H1 (cell line): ENCODE data around the gene PLCB1. TPM values are rescaled to one million over a fixed set of nuclear protein-coding genes. Genes with fewer than 3 reads are reported as not detected.

Experiments
- CTCF ChIA-PET: fragments of 300-600 bp; sonication (Branson Sonifier 250); formaldehyde crosslinking; loops from one replicate; lab custom pipeline; 2021; ENCODE audit not compliant: partially characterized antibody; lab: Charles Lee
- POLR2A ChIA-PET: fragments of 300-600 bp; sonication (Branson Sonifier 250); formaldehyde crosslinking; loops from one replicate; lab custom pipeline; 2021; ENCODE audit warnings: inconsistent platforms; ENCODE audit not compliant: partially characterized antibody; lab: Charles Lee
- DNase-seq, 2 experiments: peaks; one replicate each; pipeline versions ENCODE4 v3.0.0 to v3.0.0-alpha.2; 2010 to 2022; ENCODE audit warnings: low spot score in 2 of 2, low read depth in 1 of 2, mixed read lengths in 1 of 2
- FAIRE-seq: peaks from 2 replicates; lab custom pipeline; 2011; peaks lifted over from hg19 to GRCh38; lab: Jason Lieb, UNC
- H2AFZ ChIP-seq: 2 replicates; pipeline ENCODE4 v1.8.1; 2012; ENCODE audit warnings: low read length, inconsistent platforms
- H2AK5ac ChIP-seq: 2 replicates; pipeline ENCODE4 v1.6.1; 2013; ENCODE audit warnings: low read depth, low read length
- H2BK120ac ChIP-seq: replicated peaks from 2 replicates; pipeline ENCODE3; 2013; ENCODE audit warnings: low read depth, low read length, inconsistent platforms
- H2BK12ac ChIP-seq: 2 replicates; pipeline ENCODE4 v1.6.1; 2013; ENCODE audit warnings: low read depth, low read length
- H2BK15ac ChIP-seq: 2 replicates; pipeline ENCODE4 v1.6.1; 2013; ENCODE audit warnings: low read length
- H2BK20ac ChIP-seq: 2 replicates; pipeline ENCODE4 v1.6.1; 2013; ENCODE audit warnings: low read length
- H2BK5ac ChIP-seq: 2 replicates; pipeline ENCODE4 v1.6.1; 2013; ENCODE audit warnings: low read depth, low read length
- H3K14ac ChIP-seq: 2 replicates; pipeline ENCODE4 v1.6.1; 2013; ENCODE audit warnings: inconsistent platforms; ENCODE audit not compliant: insufficient read length
- H3K18ac ChIP-seq: 2 replicates; pipeline ENCODE4 v1.6.1; 2013; ENCODE audit warnings: low read length; ENCODE audit errors: extremely low read depth
- H3K23ac ChIP-seq: 2 replicates; pipeline ENCODE4 v1.6.1; 2013; ENCODE audit warnings: inconsistent platforms; ENCODE audit not compliant: insufficient read length
- H3K23me2 ChIP-seq: 2 replicates; pipeline ENCODE4 v1.6.1; 2013; ENCODE audit warnings: low read depth, low read length
- H3K27ac ChIP-seq: 2 replicates; pipeline ENCODE4 v1.6.1; 2011; ENCODE audit warnings: low read depth, low read length, inconsistent platforms
- H3K27me3 ChIP-seq, 4 experiments: replicated peaks in 1 of 4; 1 replicate in 1 of 4; 2 replicates in 3 of 4; pipeline versions ENCODE4 v1.6.1 to v1.8.1; 2011 to 2013; ENCODE audit warnings: low read length in 3 of 4, mild to moderate bottlenecking in 3 of 4, inconsistent platforms in 2 of 4, mixed read lengths in 2 of 4, moderate library complexity in 1 of 4; ENCODE audit not compliant: control insufficient read depth in 3 of 4, insufficient read depth in 3 of 4; ENCODE audit errors: extremely low read depth in 1 of 4
- H3K36me3 ChIP-seq, 4 experiments: 2 replicates each; pipeline versions ENCODE4 v1.6.1 to v1.8.1; 2011 to 2013; ENCODE audit warnings: mild to moderate bottlenecking in 4 of 4, low read length in 3 of 4, moderate library complexity in 2 of 4, control low read depth in 1 of 4, inconsistent platforms in 1 of 4; ENCODE audit not compliant: insufficient read depth in 4 of 4, control insufficient read depth in 2 of 4
- H3K4ac ChIP-seq: replicated peaks from 2 replicates; pipeline ENCODE3; 2013; ENCODE audit warnings: low read length, low read depth, mixed read lengths, inconsistent platforms; ENCODE audit not compliant: insufficient read length
- H3K4me1 ChIP-seq, 4 experiments: replicated peaks in 1 of 4; 1 replicate in 1 of 4; 2 replicates in 3 of 4; pipeline versions ENCODE4 v1.6.1 to v1.8.1; 2011 to 2013; ENCODE audit warnings: low read length in 3 of 4, inconsistent platforms in 2 of 4, mixed read lengths in 1 of 4; ENCODE audit not compliant: insufficient read depth in 4 of 4, control insufficient read depth in 3 of 4
- H3K4me2 ChIP-seq, 2 experiments: 2 replicates each; pipeline versions ENCODE4 v1.6.1 to v1.8.1; 2011 to 2013; ENCODE audit warnings: low read depth in 2 of 2, low read length in 2 of 2, control low read depth in 1 of 2, inconsistent platforms in 1 of 2, mild to moderate bottlenecking in 1 of 2; ENCODE audit not compliant: insufficient read depth in 1 of 2
- H3K4me3 ChIP-seq, 4 experiments: fragments of 200-600, 300-600 bp in 1 of 4; sonication (generic), shearing (Covaris generic), sonication (Bioruptor Twin) in 1 of 4; 2 replicates each; pipeline versions ENCODE4 v1.5.1 to v1.8.1; 2011 to 2016; ENCODE audit warnings: low read length in 4 of 4, low read depth in 3 of 4, control low read depth in 2 of 4, inconsistent platforms in 2 of 4, mild to moderate bottlenecking in 2 of 4, mixed read lengths in 1 of 4, moderate library complexity in 1 of 4; ENCODE audit not compliant: insufficient read depth in 2 of 4; ENCODE audit errors: extremely low read depth in 1 of 4
- H3K56ac ChIP-seq: replicated peaks from 2 replicates; pipeline ENCODE3; 2013; ENCODE audit warnings: low read depth, mild to moderate bottlenecking, mixed read lengths, low read length, inconsistent platforms; ENCODE audit not compliant: insufficient read length
- H3K79me1 ChIP-seq: 2 replicates; pipeline ENCODE4 v1.6.1; 2013; ENCODE audit warnings: low read depth, low read length, control low read depth
- H3K79me2 ChIP-seq, 2 experiments: 2 replicates each; pipeline versions ENCODE4 v1.6.1 to v1.8.1; 2012 to 2013; ENCODE audit warnings: low read length in 2 of 2, mild to moderate bottlenecking in 2 of 2, inconsistent platforms in 1 of 2; ENCODE audit not compliant: insufficient read depth in 2 of 2, control insufficient read depth in 1 of 2
- H3K9ac ChIP-seq, 4 experiments: replicated peaks in 1 of 4; 1 replicate in 1 of 4; 2 replicates in 3 of 4; pipeline versions ENCODE4 v1.6.1 to v1.8.1; 2011 to 2013; ENCODE audit warnings: low read depth in 3 of 4, low read length in 3 of 4, control low read depth in 2 of 4, mild to moderate bottlenecking in 2 of 4, moderate library complexity in 2 of 4, inconsistent platforms in 1 of 4; ENCODE audit errors: extremely low read depth in 1 of 4
- H3K9me3 ChIP-seq, 2 experiments: 2 replicates each; pipeline versions ENCODE4 v1.6.1 to v1.8.1; 2012 to 2013; ENCODE audit warnings: mild to moderate bottlenecking in 2 of 2, moderate library complexity in 2 of 2, control low read depth in 1 of 2, inconsistent platforms in 1 of 2, low read depth in 1 of 2, low read length in 1 of 2, mixed read lengths in 1 of 2; ENCODE audit not compliant: insufficient read depth in 2 of 2
- H4K20me1 ChIP-seq, 2 experiments: replicated peaks in 1 of 2; 2 replicates each; pipeline versions ENCODE3 to v1.8.1; 2011 to 2013; ENCODE audit warnings: inconsistent platforms in 2 of 2, low read length in 2 of 2, mild to moderate bottlenecking in 1 of 2; ENCODE audit not compliant: insufficient read depth in 2 of 2, control insufficient read depth in 1 of 2
- H4K5ac ChIP-seq: 2 replicates; pipeline ENCODE4 v1.6.1; 2013; ENCODE audit warnings: low read length, low read depth, mixed read lengths, inconsistent platforms; ENCODE audit not compliant: insufficient read length
- H4K8ac ChIP-seq: 2 replicates; pipeline ENCODE4 v1.8.0; 2013; ENCODE audit warnings: mild to moderate bottlenecking, moderate library complexity, low read length, inconsistent platforms; ENCODE audit not compliant: insufficient read depth; ENCODE audit errors: extremely low read depth
- H4K91ac ChIP-seq: replicated peaks from 2 replicates; pipeline ENCODE3; 2013; ENCODE audit warnings: low read length, mixed read lengths, inconsistent platforms; ENCODE audit not compliant: insufficient read length
- CHD2 ChIP-seq: IDR thresholded peaks from 2 replicates; pipeline ENCODE4 v1.6.1; 2012; ENCODE audit warnings: low read length, improper control_type of control experiment
- EGR1 ChIP-seq: IDR thresholded peaks from 2 replicates; pipeline ENCODE4 v1.6.1; 2011; ENCODE audit warnings: low read depth, low read length, borderline replicate concordance
- JUN ChIP-seq: IDR thresholded peaks from 2 replicates; pipeline ENCODE4 v1.6.1; 2011; ENCODE audit warnings: low read depth, mild to moderate bottlenecking, improper control_type of control experiment, low read length
- JUND ChIP-seq: IDR thresholded peaks from 2 replicates; pipeline ENCODE4 v1.6.1; 2011; ENCODE audit warnings: mild to moderate bottlenecking, improper control_type of control experiment, low read length
- NANOG ChIP-seq: IDR thresholded peaks from 2 replicates; pipeline ENCODE4 v1.6.1; 2011; ENCODE audit warnings: low read length, low read depth, mild to moderate bottlenecking, inconsistent platforms; ENCODE audit not compliant: insufficient read depth, poor library complexity, severe bottlenecking
- NRF1 ChIP-seq: IDR thresholded peaks from 2 replicates; pipeline ENCODE4 v1.6.1; 2011; ENCODE audit warnings: mild to moderate bottlenecking, low read depth, low read length, improper control_type of control experiment
- SIX5 ChIP-seq: IDR thresholded peaks from 2 replicates; pipeline ENCODE4 v1.6.1; 2011; ENCODE audit warnings: mild to moderate bottlenecking, low read depth, low read length
- SRF ChIP-seq: IDR thresholded peaks from 2 replicates; pipeline ENCODE4 v1.6.1; 2011; ENCODE audit warnings: mild to moderate bottlenecking, low read depth, low read length, moderate library complexity
- TAF7 ChIP-seq: optimal IDR thresholded peaks from 2 replicates; pipeline ENCODE3; 2011; ENCODE audit warnings: low read depth, mild to moderate bottlenecking, inconsistent platforms, low read length, moderate library complexity, borderline replicate concordance
- WGBS, 2 experiments: shearing (Covaris generic) in 1 of 2; methylation state at CpG; one replicate each; pipeline versions ENCODE4 v1.1.6 to v1.1.7; 2013 to 2015; ENCODE audit warnings: low lambda C conversion rate in 2 of 2, mixed read lengths in 2 of 2, inconsistent platforms in 1 of 2, low coverage in 1 of 2, missing lambda C conversion rate in 1 of 2; ENCODE audit not compliant: insufficient replicate concordance in 2 of 2, insufficient coverage in 1 of 2, insufficient read length in 1 of 2; ENCODE audit errors: extremely low coverage in 1 of 2, missing lambda C conversion rate in 1 of 2; 5-methylcytosine and 5-hydroxymethylcytosine counted together
- polyA plus RNA-seq, 7 experiments: library from polyadenylated mRNA; depleted of rRNA in 3 of 7; stranded (reverse) in 5 of 7; unstranded in 2 of 7; fragments of >200 nt in 5 of 7; fragments of 200-250 nt in 2 of 7; gene quantifications; 1 replicate in 5 of 7; 2 replicates in 1 of 7; 4 replicates in 1 of 7; pipeline versions ENCODE4 v1.2.1 to v1.2.3, GENCODE V29; 2011 to 2013; ENCODE audit warnings: missing spikeins in 2 of 7, mixed read lengths in 2 of 7
- total RNA-seq: library from RNA; stranded (reverse); fragmentation: NEBNext Ultra II Directional; extraction: Animal tissue kit (Norgen Biotek cat#: 25700); gene quantifications from 2 replicates; pipeline ENCODE4 v1.2.1, GENCODE V29; 2021
- TF ChIP-seq, protein P1 (sequence below): IDR thresholded peaks from 2 replicates; pipeline ENCODE4 v1.6.1; 2012; ENCODE audit warnings: low read length, inconsistent platforms

The PLCB1 gene
- total and polyA plus RNA-seq, 2 of the 8 experiments (the other 6 are each of a cell fraction or from before 2014, with no cell fraction given) = 2.6 to 9.1 TPM

DNA sequence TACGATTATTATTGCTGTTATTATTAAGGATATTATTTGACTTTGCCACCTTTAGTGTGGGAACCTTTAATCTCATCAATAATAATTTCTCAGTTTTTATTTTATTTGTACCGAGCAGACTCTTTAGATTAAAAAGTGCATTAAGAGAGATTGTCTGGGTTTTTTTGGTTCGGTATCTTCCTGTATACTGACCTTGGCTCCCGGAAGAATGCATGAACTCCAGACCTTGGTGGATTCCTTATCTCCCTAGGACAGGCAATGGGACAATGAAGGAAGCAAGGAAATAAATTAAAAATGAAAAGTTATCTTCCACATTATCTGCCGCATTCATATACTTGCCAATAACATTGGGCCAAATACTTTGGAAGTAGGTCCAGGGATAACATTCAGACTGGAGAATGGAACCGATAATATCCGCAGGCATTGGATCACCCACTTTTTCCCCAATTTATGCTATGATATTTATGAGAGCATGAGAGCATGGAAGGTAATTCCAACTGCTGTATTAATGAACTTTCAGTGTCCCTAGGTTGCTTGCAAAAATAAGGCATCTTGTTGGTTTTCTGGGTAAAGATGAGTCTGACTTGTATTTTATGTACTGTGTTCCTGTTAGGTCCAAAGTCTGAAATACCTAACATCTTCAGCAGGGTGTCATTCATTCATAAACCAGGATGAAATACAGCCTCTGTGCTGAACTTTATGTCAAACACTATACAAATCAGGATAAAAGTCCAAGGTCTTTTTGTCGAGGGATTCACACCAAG, 232.1 kb downstream of the PLCB1 start:
- no peak overlapping the region for H3K56ac ChIP-seq
- H2BK20ac ChIP-seq = no peak overlapping the region
- H3K79me1 ChIP-seq = no peaks in the 10 kb centered on the region
- no peaks in the 10 kb centered on the region for H3K23me2 ChIP-seq
- no peak overlapping the region for H2AFZ ChIP-seq
- no peak overlapping the region for H2BK5ac ChIP-seq
- no peak overlapping the region for H2BK15ac ChIP-seq
- H2BK12ac ChIP-seq = no peak overlapping the region
- H3K4me2 ChIP-seq = no peak overlapping the region
- peaks cover 0 to 7% (median 1%) of the 10 kb centered on the region in 4 experiments; a peak in 3 of 7 replicates for H3K4me1 ChIP-seq
- no peak for FAIRE-seq
- DNase-seq = no peak
- TF ChIP-seq CHD2 (no peak), JUND (no peak), SRF (no peak), TAF7 (no peak), JUN (no peak), EGR1 (no peak), NANOG (no peak), NRF1 (no peak), SIX5 (no peak)
- TF ChIP-seq, protein P1, sequence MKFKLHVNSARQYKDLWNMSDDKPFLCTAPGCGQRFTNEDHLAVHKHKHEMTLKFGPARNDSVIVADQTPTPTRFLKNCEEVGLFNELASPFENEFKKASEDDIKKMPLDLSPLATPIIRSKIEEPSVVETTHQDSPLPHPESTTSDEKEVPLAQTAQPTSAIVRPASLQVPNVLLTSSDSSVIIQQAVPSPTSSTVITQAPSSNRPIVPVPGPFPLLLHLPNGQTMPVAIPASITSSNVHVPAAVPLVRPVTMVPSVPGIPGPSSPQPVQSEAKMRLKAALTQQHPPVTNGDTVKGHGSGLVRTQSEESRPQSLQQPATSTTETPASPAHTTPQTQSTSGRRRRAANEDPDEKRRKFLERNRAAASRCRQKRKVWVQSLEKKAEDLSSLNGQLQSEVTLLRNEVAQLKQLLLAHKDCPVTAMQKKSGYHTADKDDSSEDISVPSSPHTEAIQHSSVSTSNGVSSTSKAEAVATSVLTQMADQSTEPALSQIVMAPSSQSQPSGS = no peak
- no peak overlapping the region for H3K9ac ChIP-seq
- H3K79me2 ChIP-seq = no peaks in the 10 kb centered on the region
- H3K4ac ChIP-seq = no peak overlapping the region
- H3K27me3 ChIP-seq = no peaks in the 10 kb centered on the region
- ChIA-PET POLR2A (no interaction called here), CTCF (no interaction called here)
- H4K8ac ChIP-seq = no peak overlapping the region
- no peak overlapping the region for H3K27ac ChIP-seq
- H2AK5ac ChIP-seq = no peak overlapping the region
- no peak overlapping the region for H4K91ac ChIP-seq
- no peaks in the 10 kb centered on the region for H3K9me3 ChIP-seq
- H3K14ac ChIP-seq = no peak overlapping the region
- H3K36me3 ChIP-seq = no peaks in the 10 kb centered on the region; a peak in 1 of 8 replicates
- 97% methylated on average over 8 of the region's 8 CpGs; no CpG with 5 or more reads in 1 of the 2 experiments for WGBS, 2 experiments
- no peaks in the 10 kb centered on the region for H4K20me1 ChIP-seq
- no peak overlapping the region for H3K23ac ChIP-seq
- no peak overlapping the region for H2BK120ac ChIP-seq
- H3K4me3 ChIP-seq = no peak overlapping the region
- H4K5ac ChIP-seq = no peak overlapping the region
- H3K18ac ChIP-seq = no peak overlapping the region
